Measurements from ENCODE around the gene ZDHHC13. TPM values are rescaled to one million over a fixed set of nuclear protein-coding genes. Genes with fewer than 3 reads are reported as not detected.

ZDHHC13 gene
- total RNA-seq, 8 experiments from 2014 or later: 7.5 to 22.3 (median 17.4) TPM

GRCh38 chr11:19201737-19202605 is 85.0 kb downstream of the ZDHHC13 start, which contains the start of gene CSRP3:
Gene CSRP3, minus strand, starts transcription at chr11:19201983. Its CDS starts 9,535 bp downstream, at chr11:19192448.
- 35 to 100% (median 73%) methylated on average over 1 to 6 of the region's 7 CpGs; no CpG with 5 or more reads in 1 of the 10 experiments for whole genome bisulfite sequencing, 10 experiments
- no peak for ATAC-seq (replicated peaks in 6 of 8)
- in situ Hi-C loops (cut with MboI; ENCODE audit: low pct_unique_long_range_greater_than_20kb in 2 of 9, low sequenced_read_pairs in 9 of 9, unreplicated experiment in 9 of 9): no loop called here
- no peak within 1 kb of the TSS for H3K4me3 ChIP-seq
- H3K4me1 ChIP-seq (replicated peaks in 1 of 2): peaks cover 0 to 4% of the 10 kb centered on the region in 2 donors
- no peak within 1 kb of the TSS for H3K27ac ChIP-seq

GRCh38 chr11:19204836-19205235 is 87.9 kb downstream of the ZDHHC13 start:
- Histone ChIP-seq H3K27ac (no peak overlapping the region), H3K4me1 (replicated peaks in 1 of 2) (no peaks in the 10 kb centered on the region), H3K4me3 (no peak overlapping the region)
- 50 to 96% (median 90%) methylated on average over 1 to 5 of the region's 5 CpGs; no CpG with 5 or more reads in 2 of the 10 experiments for WGBS, 10 experiments
- in situ Hi-C loops (cut with MboI; ENCODE audit: low pct_unique_long_range_greater_than_20kb in 2 of 9, low sequenced_read_pairs in 9 of 9, unreplicated experiment in 9 of 9): no loop called here
- no peak for ATAC-seq (replicated peaks in 6 of 8)

- in situ Hi-C loops (cut with MboI; ENCODE audit: low pct_unique_long_range_greater_than_20kb in 2 of 9, low sequenced_read_pairs in 9 of 9, unreplicated experiment in 9 of 9): no loop called here
- WGBS, 10 experiments: 60 to 100% (median 75%) methylated on average over 1 to 2 of the region's 2 CpGs; no CpG with 5 or more reads in 3 of the 10 experiments
- Histone ChIP-seq H3K27ac (no peak overlapping the region), H3K4me1 (replicated peaks in 1 of 2) (no peaks in the 10 kb centered on the region), H3K4me3 (no peak overlapping the region)
- ATAC-seq (replicated peaks in 6 of 8): peak in 1 of 8 experiments; percentile 12
Observed at GRCh38 chr11:19208181-19208580, 91.2 kb downstream of the ZDHHC13 start.

GRCh38 chr11:19208959-19209546 is 92.1 kb downstream of the ZDHHC13 start:
- H3K27ac ChIP-seq: no peak overlapping the region
- in situ Hi-C loops (cut with MboI; ENCODE audit: low pct_unique_long_range_greater_than_20kb in 2 of 9, low sequenced_read_pairs in 9 of 9, unreplicated experiment in 9 of 9): no loop called here
- ATAC-seq (replicated peaks in 6 of 8): no peak
- 0 to 100% (median 63%) methylated on average over 1 to 2 of the region's 3 CpGs; no CpG with 5 or more reads in 3 of the 10 experiments for WGBS, 10 experiments
- no peak overlapping the region for H3K4me3 ChIP-seq
- no peaks in the 10 kb centered on the region for H3K4me1 ChIP-seq (replicated peaks in 1 of 2)

- H3K27ac ChIP-seq: no peak overlapping the region
- H3K4me1 ChIP-seq (replicated peaks in 1 of 2): no peaks in the 10 kb centered on the region
- in situ Hi-C loops (cut with MboI; ENCODE audit: low pct_unique_long_range_greater_than_20kb in 2 of 9, low sequenced_read_pairs in 9 of 9, unreplicated experiment in 9 of 9): no loop called here
- no peak overlapping the region for H3K4me3 ChIP-seq
- ATAC-seq (replicated peaks in 6 of 8): no peak
- WGBS, 10 experiments: 28 to 91% (median 79%) methylated on average over 1 to 4 of the region's 4 CpGs
Observed at GRCh38 chr11:19209617-19210370, 92.8 kb downstream of the ZDHHC13 start.

GRCh38 chr11:19216021-19216420 is 99.1 kb downstream of the ZDHHC13 start:
- WGBS, 10 experiments: 0 to 100% (median 67%) methylated on average over 1 to 3 of the region's 4 CpGs; no CpG with 5 or more reads in 3 of the 10 experiments
- ATAC-seq (replicated peaks in 6 of 8): no peak
- in situ Hi-C loops (cut with MboI; ENCODE audit: low pct_unique_long_range_greater_than_20kb in 2 of 9, low sequenced_read_pairs in 9 of 9, unreplicated experiment in 9 of 9): no loop called here
- Histone ChIP-seq H3K4me3 (no peak overlapping the region), H3K27ac (no peak overlapping the region), H3K4me1 (replicated peaks in 1 of 2) (no peaks in the 10 kb centered on the region)

- ATAC-seq (replicated peaks in 6 of 8): peak in 1 of 8 experiments; percentile 16
- H3K27ac ChIP-seq: no peak overlapping the region
- 0 to 100% (median 50%) methylated on average over 1 to 3 of the region's 3 CpGs; no CpG with 5 or more reads in 1 of the 10 experiments for WGBS, 10 experiments
- in situ Hi-C loops (cut with MboI; ENCODE audit: low pct_unique_long_range_greater_than_20kb in 2 of 9, low sequenced_read_pairs in 9 of 9, unreplicated experiment in 9 of 9): no loop called here
- no peak overlapping the region for H3K4me3 ChIP-seq
- no peaks in the 10 kb centered on the region for H3K4me1 ChIP-seq (replicated peaks in 1 of 2)
Observed at GRCh38 chr11:19216709-19217374, 99.9 kb downstream of the ZDHHC13 start.

- 33 to 97% (median 80%) methylated on average over 1 to 3 of the region's 3 CpGs; no CpG with 5 or more reads in 3 of the 10 experiments for WGBS, 10 experiments
- no peaks in the 10 kb centered on the region for H3K4me1 ChIP-seq (replicated peaks in 1 of 2)
- no peak for ATAC-seq (replicated peaks in 6 of 8)
- in situ Hi-C loops (cut with MboI; ENCODE audit: low pct_unique_long_range_greater_than_20kb in 2 of 9, low sequenced_read_pairs in 9 of 9, unreplicated experiment in 9 of 9): no loop called here
- H3K27ac ChIP-seq: no peak overlapping the region
- H3K4me3 ChIP-seq: no peak overlapping the region
Observed at GRCh38 chr11:19218216-19218615, 101.2 kb downstream of the ZDHHC13 start.

- Histone ChIP-seq H3K4me3 (no peak overlapping the region), H3K27ac (no peak overlapping the region), H3K4me1 (replicated peaks in 1 of 2) (no peaks in the 10 kb centered on the region)
- WGBS, 10 experiments: 28 to 100% (median 90%) methylated on average over 1 to 13 of the region's 15 CpGs; no CpG with 5 or more reads in 1 of the 10 experiments
- ATAC-seq (replicated peaks in 6 of 8): peak in 3 of 8 experiments; percentile 56 to 88 (median 81)
- in situ Hi-C loops (cut with MboI; ENCODE audit: low pct_unique_long_range_greater_than_20kb in 2 of 9, low sequenced_read_pairs in 9 of 9, unreplicated experiment in 9 of 9): no loop called here
Observed at GRCh38 chr11:19218786-19219460, 102.0 kb downstream of the ZDHHC13 start.

GRCh38 chr11:19220903-19221724 is 104.1 kb downstream of the ZDHHC13 start:
- in situ Hi-C loops (cut with MboI; ENCODE audit: low pct_unique_long_range_greater_than_20kb in 2 of 9, low sequenced_read_pairs in 9 of 9, unreplicated experiment in 9 of 9): no loop called here
- no peak overlapping the region for H3K4me3 ChIP-seq
- no peak for ATAC-seq (replicated peaks in 6 of 8)
- H3K4me1 ChIP-seq (replicated peaks in 1 of 2): no peaks in the 10 kb centered on the region
- no peak overlapping the region for H3K27ac ChIP-seq
- WGBS, 10 experiments: 8 to 96% (median 77%) methylated on average over 2 to 3 of the region's 3 CpGs; no CpG with 5 or more reads in 1 of the 10 experiments

GRCh38 chr11:19225123-19225522 is 108.2 kb downstream of the ZDHHC13 start:
- Histone ChIP-seq H3K4me1 (replicated peaks in 1 of 2) (no peaks in the 10 kb centered on the region), H3K27ac (no peak overlapping the region), H3K4me3 (no peak overlapping the region)
- 94 to 100% (median 96%) methylated on average over 2 to 5 of the region's 6 CpGs; no CpG with 5 or more reads in 6 of the 10 experiments for WGBS, 10 experiments
- in situ Hi-C loops (cut with MboI; ENCODE audit: low pct_unique_long_range_greater_than_20kb in 2 of 9, low sequenced_read_pairs in 9 of 9, unreplicated experiment in 9 of 9): loop anchor here in 1 of 9 experiments (25.0 kb wide), 1 partner anchor 163 kb away; the partner anchor contains the start of gene MRGPRX2
- no peak for ATAC-seq (replicated peaks in 6 of 8)

Measured in motor neuron (in vitro differentiated cells).